ENCODE measurements around the gene DUSP8.

The DUSP8 gene

GRCh38 chr11:1520663-1521267 lies 51.3 kb downstream of the DUSP8 start:
- no peak for TF ChIP-seq CTCF (IDR thresholded peaks at IDR 0.05; ENCODE audit: control insufficient read depth, insufficient read depth, low read depth, low read length, missing control alignments)
- H3K4me3 ChIP-seq (ENCODE audit: control insufficient read depth, low read depth, low read length), result no peak overlapping the region
- no peak for DNase-seq (ENCODE audit: low read depth)

GRCh38 chr11:1520209-1520662 lies 51.8 kb downstream of the DUSP8 start:
- no peak for TF ChIP-seq CTCF (IDR thresholded peaks at IDR 0.05; ENCODE audit: control insufficient read depth, insufficient read depth, low read depth, low read length, missing control alignments)
- DNase-seq (ENCODE audit: low read depth), result no peak
- H3K4me3 ChIP-seq (ENCODE audit: control insufficient read depth, low read depth, low read length), result no peak overlapping the region

GRCh38 chr11:1519028-1520010 lies 52.8 kb downstream of the DUSP8 start:
- H3K4me3 ChIP-seq (ENCODE audit: control insufficient read depth, low read depth, low read length), result no peak overlapping the region
- TF ChIP-seq CTCF (IDR thresholded peaks at IDR 0.05; ENCODE audit: control insufficient read depth, insufficient read depth, low read depth, low read length, missing control alignments), result no peak
- no peak for DNase-seq (ENCODE audit: low read depth)

DNA sequence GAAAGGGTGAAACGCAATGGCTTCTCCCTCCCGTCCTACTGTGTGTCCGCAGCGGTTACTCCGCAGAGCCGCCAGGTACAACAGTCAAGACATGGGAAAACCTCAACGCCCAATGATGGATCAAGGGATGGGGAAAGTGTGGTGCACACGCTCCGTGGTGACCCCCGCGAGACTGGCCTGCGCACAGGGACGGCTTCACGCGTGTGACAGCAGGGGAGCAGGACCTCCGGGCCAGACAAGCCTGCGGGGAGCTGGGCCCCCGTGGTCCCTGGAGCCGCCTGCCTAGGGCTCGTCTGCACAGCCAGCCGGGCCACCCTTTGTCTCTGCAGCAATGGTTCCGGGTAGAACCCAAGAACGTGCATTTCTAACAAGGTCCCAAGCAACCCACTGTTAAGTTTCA lies 53.8 kb downstream of the DUSP8 start:
- TF ChIP-seq CTCF (IDR thresholded peaks at IDR 0.05; ENCODE audit: control insufficient read depth, insufficient read depth, low read depth, low read length, missing control alignments), result no peak

DNA sequence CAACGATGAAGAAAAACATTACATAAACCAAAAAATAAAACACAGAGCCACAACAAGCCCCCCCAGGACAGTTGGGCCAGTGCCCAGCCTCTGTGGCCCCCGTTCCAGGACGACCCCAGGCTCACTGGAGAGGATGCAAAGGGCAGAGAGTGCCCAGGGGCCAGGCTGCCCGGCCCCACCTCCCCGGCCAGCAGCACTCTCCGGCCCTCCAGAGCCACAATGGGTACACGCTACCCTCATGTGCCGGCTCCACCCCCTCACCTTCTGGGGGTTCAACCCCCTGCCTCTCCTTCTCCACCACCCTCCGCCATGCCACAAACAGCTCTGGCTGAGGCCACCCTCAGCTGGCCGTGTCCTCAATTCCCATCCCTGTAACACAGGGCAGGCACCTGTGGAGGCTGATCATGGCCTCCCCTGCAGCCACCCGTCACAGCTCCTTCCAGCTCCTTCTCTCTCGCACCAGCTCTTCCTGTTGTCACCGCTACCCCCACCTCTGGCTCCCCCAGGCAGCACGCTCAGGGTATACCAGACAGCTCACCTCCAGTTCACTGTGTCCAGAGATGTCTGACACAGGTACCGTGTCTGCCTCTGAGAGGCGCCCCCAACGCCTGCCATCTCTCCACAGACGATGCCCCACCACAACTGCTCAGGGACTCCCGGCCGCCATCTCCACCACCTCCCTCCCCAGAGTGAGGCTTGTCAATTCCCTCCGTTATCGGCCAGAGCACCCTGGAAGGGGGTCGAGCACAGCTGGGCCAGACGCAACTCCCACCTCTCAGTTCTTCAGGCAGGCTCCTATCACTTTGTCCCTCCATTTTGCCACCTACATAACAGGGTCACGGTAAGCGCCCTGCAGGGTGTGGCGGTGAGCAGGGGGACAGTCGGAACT lies 54.7 kb downstream of the DUSP8 start:
- no peak for TF ChIP-seq CTCF (IDR thresholded peaks at IDR 0.05; ENCODE audit: control insufficient read depth, insufficient read depth, low read depth, low read length, missing control alignments)
- no peak for DNase-seq (ENCODE audit: low read depth)
- no peak overlapping the region for H3K4me3 ChIP-seq (ENCODE audit: control insufficient read depth, low read depth, low read length)

More for the DNA sequence above, 53.8 kb downstream of the DUSP8 start:
- DNase-seq (ENCODE audit: low read depth), result no peak
- H3K4me3 ChIP-seq (ENCODE audit: control insufficient read depth, low read depth, low read length), result no peak overlapping the region

Measured in AG09309 (cell line).